Parathyroid adenoma (tissue), 2 donors: ENCODE results near the gene DNAJC2.

Experiments
- H2AFZ ChIP-seq: fragments of 300-600 bp; sonication (generic); one replicate; pipeline ENCODE4 v1.7.0; 2017; ENCODE audit warnings: antibody characterized with exemption, mild to moderate bottlenecking
- H3K27ac ChIP-seq: fragments of 300-600 bp; sonication (generic); one replicate; pipeline ENCODE4 v1.7.0; 2017
- H3K27me3 ChIP-seq: fragments of 300-600 bp; sonication (generic); one replicate; pipeline ENCODE4 v1.7.0; 2017; ENCODE audit warnings: low read length; ENCODE audit not compliant: control insufficient read depth, insufficient read depth
- H3K36me3 ChIP-seq: fragments of 300-600 bp; sonication (generic); one replicate; pipeline ENCODE4 v1.7.0; 2017; ENCODE audit warnings: low read length; ENCODE audit not compliant: control insufficient read depth, insufficient read depth
- H3K4me1 ChIP-seq: fragments of 300-600 bp; sonication (generic); one replicate; pipeline ENCODE4 v1.7.0; 2017; ENCODE audit warnings: control low read depth
- H3K4me2 ChIP-seq: fragments of 300-600 bp; sonication (generic); one replicate; pipeline ENCODE4 v1.7.0; 2017; ENCODE audit warnings: low read length
- H3K4me3 ChIP-seq: fragments of 300-600 bp; sonication (generic); one replicate; pipeline ENCODE4 v1.7.0; 2017; ENCODE audit warnings: low read depth, low read length
- H3K79me2 ChIP-seq: fragments of 300-600 bp; sonication (generic); one replicate; pipeline ENCODE4 v1.7.0; 2017; ENCODE audit warnings: control low read depth
- H3K9ac ChIP-seq: fragments of 300-600 bp; sonication (generic); one replicate; pipeline ENCODE4 v1.7.0; 2017; ENCODE audit warnings: mild to moderate bottlenecking
- H3K9me3 ChIP-seq: fragments of 300-600 bp; sonication (generic); one replicate; pipeline ENCODE4 v1.7.0; 2017; ENCODE audit warnings: low read length; ENCODE audit not compliant: control insufficient read depth
- TF ChIP-seq, protein P1 (sequence below): fragments of 300-600 bp; sonication (generic); IDR thresholded peaks from one replicate; pipeline ENCODE4 v1.7.0; 2017; ENCODE audit warnings: antibody characterized with exemption, mild to moderate bottlenecking
- donor health status: primary hyperparathyroidism.

The DNAJC2 gene

DNA sequence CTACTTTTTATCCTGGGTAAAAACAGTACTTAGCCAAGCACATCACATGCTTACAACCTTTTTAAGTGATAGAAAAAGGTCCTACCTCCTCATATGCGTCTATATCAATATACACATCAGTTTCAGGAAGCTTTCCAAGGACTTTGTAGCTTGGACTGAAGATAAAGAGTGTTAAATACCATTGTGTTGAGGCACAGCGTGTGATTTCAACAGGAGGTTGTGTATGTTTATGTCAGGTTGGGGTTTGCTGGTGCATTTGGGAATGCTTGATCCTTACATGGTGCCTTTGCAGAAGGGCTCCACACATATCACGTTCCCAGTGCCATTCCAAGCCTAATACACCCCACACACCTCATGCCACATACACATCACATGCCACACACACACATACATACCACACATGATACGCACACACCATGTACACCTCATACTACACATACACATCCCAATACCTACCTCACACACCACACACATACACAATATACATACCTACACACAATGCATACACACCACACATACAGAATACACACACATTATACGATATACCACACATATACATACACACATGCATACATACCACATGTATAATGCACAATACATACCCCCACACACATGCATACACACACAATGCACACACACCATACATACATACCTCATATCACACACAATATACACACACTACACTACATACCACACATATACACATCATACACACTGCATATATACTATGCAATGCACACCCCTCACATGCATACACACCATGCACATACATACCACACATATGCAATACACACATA lies 36.0 kb upstream of the DNAJC2 start:
- TF ChIP-seq, protein P1, sequence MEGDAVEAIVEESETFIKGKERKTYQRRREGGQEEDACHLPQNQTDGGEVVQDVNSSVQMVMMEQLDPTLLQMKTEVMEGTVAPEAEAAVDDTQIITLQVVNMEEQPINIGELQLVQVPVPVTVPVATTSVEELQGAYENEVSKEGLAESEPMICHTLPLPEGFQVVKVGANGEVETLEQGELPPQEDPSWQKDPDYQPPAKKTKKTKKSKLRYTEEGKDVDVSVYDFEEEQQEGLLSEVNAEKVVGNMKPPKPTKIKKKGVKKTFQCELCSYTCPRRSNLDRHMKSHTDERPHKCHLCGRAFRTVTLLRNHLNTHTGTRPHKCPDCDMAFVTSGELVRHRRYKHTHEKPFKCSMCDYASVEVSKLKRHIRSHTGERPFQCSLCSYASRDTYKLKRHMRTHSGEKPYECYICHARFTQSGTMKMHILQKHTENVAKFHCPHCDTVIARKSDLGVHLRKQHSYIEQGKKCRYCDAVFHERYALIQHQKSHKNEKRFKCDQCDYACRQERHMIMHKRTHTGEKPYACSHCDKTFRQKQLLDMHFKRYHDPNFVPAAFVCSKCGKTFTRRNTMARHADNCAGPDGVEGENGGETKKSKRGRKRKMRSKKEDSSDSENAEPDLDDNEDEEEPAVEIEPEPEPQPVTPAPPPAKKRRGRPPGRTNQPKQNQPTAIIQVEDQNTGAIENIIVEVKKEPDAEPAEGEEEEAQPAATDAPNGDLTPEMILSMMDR = no peak
- no peaks in the 10 kb centered on the region for H3K9me3 ChIP-seq
- H3K4me1 ChIP-seq = no peaks in the 10 kb centered on the region

DNA sequence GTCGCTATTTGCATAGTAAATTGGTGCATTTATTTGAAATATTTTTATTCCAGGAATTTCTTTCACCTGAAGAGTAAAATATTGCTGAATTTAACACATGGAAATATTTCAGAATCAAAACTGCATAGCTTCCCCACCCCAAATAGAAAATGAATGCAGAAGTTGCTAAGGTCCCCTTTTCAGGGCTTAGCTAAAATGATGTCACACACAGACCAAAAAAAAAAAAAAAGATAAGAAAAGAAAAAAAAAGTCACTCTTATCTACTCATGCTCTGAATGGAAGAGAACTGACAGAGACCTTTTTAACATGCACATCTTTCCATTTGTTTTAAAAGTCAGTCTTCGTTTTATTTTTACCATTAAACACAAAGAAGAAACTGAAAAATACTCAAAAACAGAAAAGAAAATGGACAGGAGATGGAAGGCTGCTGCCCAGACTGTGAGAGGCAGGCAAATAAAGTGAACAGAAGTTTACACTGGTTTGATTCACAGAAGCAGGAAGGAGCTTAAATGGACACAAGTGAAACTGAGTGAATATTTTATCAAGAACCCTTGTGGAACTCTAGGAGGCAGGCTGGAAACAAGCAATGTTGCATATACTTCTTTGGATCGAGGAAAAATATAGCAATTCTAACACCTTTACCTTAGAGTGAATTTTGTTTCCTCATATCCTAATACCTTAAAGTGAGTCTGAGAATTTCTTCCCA lies 34.9 kb upstream of the DNAJC2 start:
- no peaks in the 10 kb centered on the region for H3K79me2 ChIP-seq
- no peak overlapping the region for H3K27ac ChIP-seq
- H3K9ac ChIP-seq = no peak overlapping the region
- TF ChIP-seq, protein P1 = no peak
- H3K36me3 ChIP-seq = no peaks in the 10 kb centered on the region
- H2AFZ ChIP-seq = no peak overlapping the region
- H3K9me3 ChIP-seq = no peaks in the 10 kb centered on the region
- no peaks in the 10 kb centered on the region for H3K4me1 ChIP-seq
- no peak overlapping the region for H3K4me3 ChIP-seq
- no peak overlapping the region for H3K4me2 ChIP-seq
- no peaks in the 10 kb centered on the region for H3K27me3 ChIP-seq

More for the DNA sequence above, 36.0 kb upstream of the DNAJC2 start:
- Histone ChIP-seq H3K36me3 (no peaks in the 10 kb centered on the region), H3K27me3 (no peaks in the 10 kb centered on the region), H3K4me3 (no peak overlapping the region), H3K4me2 (no peak overlapping the region), H3K9ac (no peak overlapping the region), H3K27ac (no peak overlapping the region), H2AFZ (no peak overlapping the region), H3K79me2 (no peaks in the 10 kb centered on the region)

DNA sequence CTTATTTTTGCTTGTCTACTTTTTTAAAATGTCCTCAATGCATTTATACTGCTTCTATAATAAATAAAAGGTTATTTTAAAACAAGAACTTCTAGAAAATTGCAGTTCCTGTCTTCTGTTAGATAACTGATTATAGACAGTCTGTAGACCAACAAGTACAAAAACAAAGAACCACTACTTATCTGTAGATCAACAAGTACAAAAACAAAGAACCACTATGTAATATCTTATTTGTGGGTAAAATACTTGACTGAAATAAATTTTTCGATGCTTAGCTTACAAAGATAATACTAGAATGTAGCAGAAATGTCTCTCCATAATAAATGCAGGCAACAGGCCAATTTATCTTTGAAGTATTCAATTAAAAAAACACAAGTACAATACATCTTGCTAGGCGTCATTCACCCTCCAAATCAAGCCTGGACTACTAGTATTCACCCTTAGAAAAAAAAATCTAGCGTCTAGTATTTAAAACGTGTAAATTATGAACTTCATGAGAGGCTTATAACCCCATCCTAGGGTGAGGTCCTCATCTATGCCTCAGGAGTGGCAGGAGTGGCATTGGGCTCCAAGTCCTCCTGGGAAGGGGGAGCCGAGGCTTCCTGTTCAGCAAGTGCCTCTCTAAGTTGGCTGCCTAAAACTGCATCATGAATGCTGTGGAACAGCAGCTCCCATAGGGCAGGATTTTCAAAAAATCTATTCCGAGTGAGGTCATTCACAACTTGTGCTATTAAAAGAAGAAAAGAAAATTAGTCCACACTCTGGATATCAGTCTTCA lies 29.5 kb upstream of the DNAJC2 start:
- no peaks in the 10 kb centered on the region for H3K36me3 ChIP-seq
- H2AFZ ChIP-seq = no peak overlapping the region
- no peaks in the 10 kb centered on the region for H3K4me1 ChIP-seq
- no peak overlapping the region for H3K9ac ChIP-seq
- H3K27ac ChIP-seq = no peak overlapping the region
- TF ChIP-seq, protein P1 = no peak
- H3K79me2 ChIP-seq = no peaks in the 10 kb centered on the region
- H3K27me3 ChIP-seq = no peaks in the 10 kb centered on the region
- H3K4me2 ChIP-seq = no peak overlapping the region
- no peak overlapping the region for H3K4me3 ChIP-seq
- H3K9me3 ChIP-seq = no peaks in the 10 kb centered on the region

DNA sequence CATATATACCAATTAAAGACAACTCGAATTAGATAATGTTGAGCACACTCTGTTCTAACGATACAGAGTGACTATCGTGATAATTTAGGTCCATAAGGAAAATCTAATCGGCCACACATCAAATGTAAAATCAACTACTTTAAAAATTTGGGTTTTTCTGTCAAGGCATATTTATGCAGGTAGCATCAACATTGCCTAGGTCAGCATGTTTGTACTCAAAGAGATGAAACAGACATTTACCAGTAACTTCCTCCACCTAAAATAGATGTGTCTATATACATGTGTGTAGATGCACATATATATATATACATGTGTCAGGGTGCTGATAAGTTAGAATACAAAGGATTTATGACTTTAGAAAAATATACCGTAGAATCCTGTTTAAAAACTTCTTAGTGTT lies 24.9 kb upstream of the DNAJC2 start:
- Histone ChIP-seq H3K79me2 (no peaks in the 10 kb centered on the region), H3K9me3 (no peaks in the 10 kb centered on the region), H3K27me3 (no peaks in the 10 kb centered on the region), H2AFZ (no peak overlapping the region), H3K4me3 (no peak overlapping the region), H3K36me3 (peaks cover 3% of the 10 kb centered on the region), H3K4me2 (no peak overlapping the region), H3K27ac (no peak overlapping the region), H3K9ac (no peak overlapping the region), H3K4me1 (no peaks in the 10 kb centered on the region)
- TF ChIP-seq, protein P1 = no peak
